ENCODE data around the gene UNG.
A peak's percentile ranks its signal among the peaks of the same experiment; 100 is the strongest.

- TF ChIP-seq CTCF (conservative IDR thresholded peaks at IDR 0.05; ENCODE audit: low read depth, low read length) (peak; percentile 99), RAD21 (IDR thresholded peaks at IDR 0.05; ENCODE audit: low read length) (peak; percentile 96), BHLHE40 (IDR thresholded peaks at IDR 0.05; ENCODE audit: low read depth, low read length) (no peak), MAZ (IDR thresholded peaks at IDR 0.05; ENCODE audit: borderline replicate concordance, low read depth, low read length) (0 out of 2 replicates have a peak, but pooled peaks have one; percentile 55), MXI1 (IDR thresholded peaks at IDR 0.05; ENCODE audit: borderline replicate concordance, low read depth, low read length) (peak; percentile 90), POLR2A (IDR thresholded peaks at IDR 0.05; ENCODE audit: low read depth, low read length) (peak; percentile 67), CEBPB (IDR thresholded peaks at IDR 0.05; ENCODE audit: low read depth, low read length) (0 out of 2 replicates have a peak, but pooled peaks have one; percentile 23), RCOR1 (IDR thresholded peaks at IDR 0.05; ENCODE audit: insufficient replicate concordance, low read length) (peak; percentile 87), FOS (IDR thresholded peaks at IDR 0.05; ENCODE audit: low read depth, low read length) (0 out of 2 replicates have a peak, but pooled peaks have one; percentile 6), ELK1 (IDR thresholded peaks at IDR 0.05; ENCODE audit: borderline replicate concordance, low read depth, low read length) (no peak)
These were observed 4.1 kb upstream of the UNG start, which contains the start of gene ALKBH2 for GRCh38 chr12:109093022-109093918.
